Activated CD8-positive, alpha-beta memory T cell treated with anti-CD3 and anti-CD28 coated beads, Interleukin-2, amount 50 U/mL, for 4 hours (primary cell): Measurements from ENCODE around the gene BICC1.
"Not testable (repeated sequence)": the region's sequence is repeated elsewhere in the genome, so short reads cannot be mapped to it uniquely, and the experiment has no call there.

Experiments
- DNase-seq: peaks from one replicate; pipeline ENCODE4 v3.0.0-alpha.2; 2020

Gene BICC1

GRCh38 chr10:58570307-58570723, 57.6 kb downstream of the BICC1 start:
- no peak for DNase-seq

- no peak for DNase-seq
Observed at GRCh38 chr10:58570979-58571378, 58.3 kb downstream of the BICC1 start.

DNA sequence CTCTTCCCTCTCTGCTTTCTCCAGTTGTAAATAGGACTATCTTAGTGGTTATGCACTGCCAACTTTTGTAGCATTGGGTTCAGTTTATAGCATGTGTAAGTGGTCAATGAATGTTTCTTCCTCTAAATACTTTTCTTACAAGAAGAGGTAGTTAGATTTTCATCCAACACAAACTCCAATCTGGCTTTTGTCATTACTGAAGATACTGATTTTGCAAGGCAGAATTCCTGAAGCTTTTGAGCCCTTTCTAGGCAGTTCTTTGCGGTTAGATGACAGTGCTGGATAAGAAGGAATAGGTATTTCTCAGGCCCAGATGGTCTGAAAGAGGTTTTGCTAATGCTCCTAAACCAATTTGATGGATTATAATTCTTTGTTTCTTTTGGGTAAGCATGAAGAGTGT, 60.5 kb downstream of the BICC1 start:
- DNase-seq = no peak

- no peak for DNase-seq
Observed at GRCh38 chr10:58574058-58574457, 61.4 kb downstream of the BICC1 start.

GRCh38 chr10:58575491-58575890, 62.8 kb downstream of the BICC1 start:
- no peak for DNase-seq

DNA sequence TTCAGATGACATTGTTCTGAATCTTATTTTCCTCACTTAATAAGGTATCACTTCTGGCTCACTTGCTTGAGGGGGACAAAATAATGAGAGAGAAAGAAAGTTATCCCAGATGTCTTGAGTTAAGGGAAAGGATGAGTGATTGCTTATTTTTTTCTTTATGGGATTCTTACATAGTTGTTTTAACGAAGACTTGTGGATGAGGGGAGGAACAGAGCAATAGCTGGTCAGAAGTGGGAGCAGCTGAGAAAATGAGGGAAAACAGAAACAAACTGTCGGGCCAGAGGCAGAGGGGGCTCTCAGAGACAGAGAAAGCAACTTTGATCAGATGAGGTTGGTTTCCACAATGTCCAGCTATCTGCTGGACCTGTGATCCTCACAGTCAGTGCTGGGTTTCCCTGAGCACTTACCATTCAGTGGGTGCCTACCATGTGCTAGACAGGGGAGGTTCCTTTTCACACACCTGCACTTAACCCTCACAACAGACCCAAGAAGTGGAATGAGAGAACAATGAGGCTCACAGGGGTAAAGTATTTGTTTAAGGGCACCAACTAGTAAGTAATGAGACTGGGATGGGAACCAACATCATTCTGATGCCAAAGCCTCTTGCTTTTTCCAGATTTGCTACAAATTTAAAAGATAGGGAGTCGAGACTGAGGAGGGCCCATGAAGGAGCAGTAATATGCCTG, 64.2 kb downstream of the BICC1 start:
- no peak for DNase-seq

DNA sequence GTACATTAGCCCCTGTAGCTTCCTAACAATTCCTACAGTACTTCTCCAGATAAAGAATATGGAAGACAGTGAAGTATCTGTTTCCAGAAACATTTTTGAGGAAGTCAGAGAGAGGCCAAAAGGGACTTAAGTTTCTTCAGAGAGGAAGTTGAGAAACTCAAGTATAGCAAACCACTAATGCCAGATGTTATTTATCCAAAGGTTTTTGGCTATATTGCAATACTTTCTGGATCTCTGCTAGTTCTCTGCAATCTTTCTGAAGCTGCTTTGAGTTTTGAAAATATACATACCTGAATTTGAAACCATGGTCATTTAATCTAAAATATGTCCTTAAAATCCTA, 64.7 kb downstream of the BICC1 start:
- DNase-seq = no peak

DNA sequence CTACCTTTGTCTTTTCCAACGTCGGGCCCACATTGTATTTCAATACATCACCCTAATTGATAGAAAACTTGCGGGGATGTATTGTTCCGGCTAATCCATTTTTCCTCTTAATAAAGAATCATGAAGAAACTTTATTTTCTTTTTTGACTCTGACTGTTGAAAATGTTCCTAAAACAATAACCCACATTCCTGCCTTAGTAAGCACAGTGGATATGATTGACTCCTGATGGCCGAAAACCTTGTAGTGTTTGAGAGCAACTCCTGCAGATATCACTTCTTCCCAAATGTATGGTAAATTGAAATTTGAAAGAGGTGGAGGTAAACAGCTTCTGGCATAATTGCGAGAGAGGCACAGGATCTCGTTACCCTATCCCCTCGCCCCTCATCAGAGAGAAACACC, 65.7 kb downstream of the BICC1 start:
- DNase-seq = no peak

DNA sequence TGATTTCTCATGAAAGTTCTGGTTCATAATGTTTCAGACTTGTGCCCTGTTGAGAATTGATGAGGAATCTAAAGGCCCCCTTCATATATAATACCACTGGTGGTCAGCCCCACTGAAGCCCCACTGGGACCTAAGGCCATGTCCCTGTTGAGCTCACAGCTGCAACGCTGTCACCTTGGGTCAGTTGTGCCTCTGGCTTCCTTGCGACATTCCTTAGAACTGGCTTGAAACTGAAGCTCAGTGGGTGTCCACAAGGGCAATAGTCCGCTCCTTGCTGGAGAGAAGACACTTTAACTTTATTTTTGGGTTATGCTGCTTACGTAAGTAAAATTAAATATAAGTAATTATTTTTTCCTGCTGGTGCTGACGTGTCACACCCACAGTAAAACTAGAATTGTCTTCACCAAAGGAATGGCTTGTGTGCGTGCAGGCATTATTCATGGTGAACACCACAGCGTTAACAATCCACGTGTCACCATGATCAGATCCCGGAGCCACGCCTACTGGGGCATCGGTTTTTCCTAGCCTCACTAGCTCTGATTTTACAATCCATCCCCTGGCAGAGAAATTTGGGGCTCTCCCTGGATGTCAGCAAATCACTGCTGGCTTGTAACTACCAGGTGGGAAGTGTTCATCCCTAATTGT, 66.5 kb downstream of the BICC1 start:
- no peak for DNase-seq

DNA sequence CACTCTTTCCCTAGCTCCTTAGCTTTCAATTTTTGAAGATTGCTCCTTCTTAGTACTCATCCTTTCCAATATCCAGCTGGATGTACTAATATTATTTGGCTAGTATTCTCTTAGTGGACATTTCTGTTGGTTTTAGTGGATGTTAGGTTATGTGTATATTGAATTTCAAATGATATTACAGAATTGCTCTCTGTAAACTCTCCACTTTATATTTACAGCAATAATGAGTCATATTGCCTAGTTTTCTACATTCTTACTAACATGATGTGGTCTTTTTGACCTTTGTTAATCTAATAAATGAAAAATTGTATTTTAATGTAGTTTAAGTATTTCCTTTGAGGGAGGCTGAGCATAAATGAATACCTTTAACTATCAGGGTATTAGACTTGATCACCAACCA, 69.4 kb downstream of the BICC1 start:
- no peak for DNase-seq

- DNase-seq = no peak
Observed at GRCh38 chr10:58585435-58585834, 72.8 kb downstream of the BICC1 start.

DNA sequence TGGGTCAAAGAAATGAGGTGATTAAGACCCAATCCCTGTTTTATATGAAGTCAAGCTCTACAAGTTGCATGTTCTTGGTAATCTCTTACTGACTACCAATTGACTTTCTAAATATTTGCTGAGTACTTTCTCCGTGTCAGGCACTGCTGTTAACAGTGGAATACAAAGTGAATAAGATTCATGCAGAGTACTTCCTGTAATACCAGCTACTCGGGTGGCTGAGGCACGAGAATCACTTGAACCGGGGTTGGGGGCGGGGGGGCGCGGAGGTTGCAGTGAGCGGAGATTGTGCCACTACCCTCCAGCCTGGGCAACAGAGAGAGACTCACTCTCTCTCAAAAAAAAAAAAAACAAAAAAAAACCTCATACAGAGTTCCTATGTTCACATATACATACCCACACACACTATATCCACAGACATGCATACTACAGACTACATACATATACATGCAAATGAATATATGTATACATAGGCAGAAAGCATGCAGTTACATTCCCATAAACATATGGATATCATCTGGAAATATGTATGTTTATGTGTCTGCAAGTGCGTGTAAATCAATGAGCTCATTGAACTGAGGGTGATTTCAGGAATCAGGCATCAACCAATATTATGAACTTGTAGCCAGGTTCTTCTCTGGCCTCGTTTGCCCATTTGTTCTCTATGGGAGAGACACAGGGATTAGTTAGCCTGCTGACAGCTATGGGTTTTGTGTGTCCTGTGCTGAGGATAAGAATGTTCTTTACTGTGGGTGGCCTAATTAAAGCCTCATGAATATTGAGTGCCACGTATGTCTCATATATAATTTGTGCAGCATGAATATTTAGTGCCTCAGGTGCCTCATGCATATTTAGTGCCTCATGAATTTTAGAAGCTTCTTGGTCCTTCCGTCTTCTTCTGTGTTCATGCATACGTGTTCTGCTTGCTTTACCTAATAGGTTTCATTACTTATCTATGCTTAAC, 73.9 kb downstream of the BICC1 start:
- DNase-seq = no peak

- no peak for DNase-seq
Observed at GRCh38 chr10:58587676-58588075, 75.0 kb downstream of the BICC1 start.

GRCh38 chr10:58588673-58589265, 76.1 kb downstream of the BICC1 start:
- no peak for DNase-seq

DNA sequence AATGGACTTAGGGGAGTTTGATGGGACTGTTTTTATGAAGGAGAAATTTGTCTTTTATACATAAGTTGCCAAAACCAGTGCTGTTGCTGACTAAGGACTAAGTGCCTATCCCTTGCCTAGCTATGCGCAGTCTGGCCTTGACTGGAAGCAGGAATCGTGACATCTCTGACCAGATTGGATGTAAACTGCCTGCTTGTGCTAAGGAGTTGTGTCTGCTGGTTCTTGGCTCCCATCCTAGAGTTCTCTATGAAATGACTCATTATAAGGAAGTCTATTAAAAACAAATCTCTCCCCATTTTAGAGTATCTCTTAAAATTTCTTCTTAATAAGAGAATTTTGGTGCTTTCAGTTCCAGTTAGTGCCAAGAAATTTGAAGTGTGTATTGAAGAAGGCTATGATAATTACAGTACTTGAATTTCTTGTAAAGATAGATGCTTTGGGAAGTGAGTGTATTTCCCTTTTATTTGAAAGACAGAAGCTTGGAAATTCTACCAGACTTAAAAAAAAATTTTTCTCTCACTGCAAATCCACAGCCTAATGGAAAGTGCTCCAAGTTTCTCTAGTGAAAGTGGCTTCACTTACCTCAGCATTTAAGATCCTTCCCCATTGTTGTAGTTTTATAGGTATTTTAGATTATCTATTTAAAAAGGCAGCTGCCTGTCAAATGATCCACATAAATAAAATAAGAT, 77.6 kb downstream of the BICC1 start:
- DNase-seq = no peak

DNA sequence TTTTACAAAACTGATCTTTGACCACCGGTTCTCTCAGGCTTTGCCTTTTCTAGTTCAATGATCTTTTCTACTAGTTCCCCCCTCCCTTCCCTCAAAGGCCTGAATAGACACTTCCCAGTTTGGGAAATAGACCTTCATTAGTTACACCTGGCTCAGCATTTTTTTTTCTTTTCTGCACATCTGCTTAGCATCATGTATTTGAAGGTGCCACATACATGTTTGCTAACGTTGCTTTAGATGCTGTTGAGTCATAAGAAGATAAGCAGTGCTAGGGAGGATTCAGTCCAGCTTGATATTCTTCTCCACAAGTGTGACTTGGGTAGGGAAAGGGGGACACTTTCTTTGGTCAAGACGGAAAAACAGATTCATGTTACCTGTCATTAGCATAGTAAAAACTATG, 78.3 kb downstream of the BICC1 start:
- DNase-seq = no peak

GRCh38 chr10:58593008-58593407, 80.3 kb downstream of the BICC1 start:
- no peak for DNase-seq

- not testable (repeated sequence) for DNase-seq
Observed at GRCh38 chr10:58597211-58597610, 84.5 kb downstream of the BICC1 start.

DNA sequence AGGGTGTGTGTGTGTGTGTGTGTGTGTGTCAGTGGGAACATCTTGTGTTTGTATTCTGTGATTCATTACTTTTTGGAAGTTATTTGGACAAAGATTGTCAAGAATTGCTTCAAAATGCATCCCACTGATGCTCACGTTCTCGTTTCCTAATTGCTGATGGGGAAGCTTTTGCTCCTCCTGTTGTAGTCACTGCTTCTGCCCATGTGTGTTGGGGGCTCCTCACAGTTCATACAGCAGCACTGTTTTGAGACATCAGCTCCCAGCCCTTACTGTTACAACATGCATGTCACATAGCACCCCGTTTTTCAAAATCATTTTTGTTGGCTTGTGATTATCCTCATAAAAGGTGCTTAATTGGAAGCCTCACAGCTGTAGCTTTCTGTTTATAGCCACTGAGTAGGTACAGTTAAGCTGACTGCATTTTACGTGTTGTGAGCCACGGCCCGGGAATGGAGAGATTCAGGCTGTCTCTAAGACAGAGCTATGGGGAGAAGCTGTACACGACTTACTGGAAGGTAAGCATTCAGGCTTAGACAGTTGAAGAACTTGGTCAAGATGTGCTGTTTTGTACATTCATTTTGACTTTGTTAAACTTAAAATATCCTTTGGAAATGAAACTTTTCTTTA, 87.4 kb downstream of the BICC1 start:
- no peak for DNase-seq

GRCh38 chr10:58608351-58608750, 95.7 kb downstream of the BICC1 start:
- no peak for DNase-seq

- no peak for DNase-seq
Observed at GRCh38 chr10:58608826-58609531, 96.3 kb downstream of the BICC1 start.
